Astrocyte (in vitro differentiated cells and primary cell): ENCODE measurements around the gene IL12RB1. TPM values are rescaled to one million over a fixed set of nuclear protein-coding genes. Genes with fewer than 3 reads are reported as not detected.

Experiments
- DNase-seq: peaks from one replicate; pipeline ENCODE4 v3.0.0-alpha.2; 2010; ENCODE audit warnings: low read depth
- FAIRE-seq: peaks from 2 replicates; lab custom pipeline; 2011; peaks lifted over from hg19 to GRCh38; lab: Jason Lieb, UNC
- H2AFZ ChIP-seq: 2 replicates; pipeline ENCODE4 v1.6.0; 2012; ENCODE audit warnings: low read depth, low read length, inconsistent platforms
- H3K27ac ChIP-seq: 2 replicates; pipeline ENCODE4 v1.5.1; 2011; ENCODE audit warnings: low read depth, low read length, inconsistent platforms
- H3K27me3 ChIP-seq: 2 replicates; pipeline ENCODE4 v1.6.0; 2011; ENCODE audit warnings: low read length, inconsistent platforms; ENCODE audit not compliant: insufficient read depth
- H3K36me3 ChIP-seq: 2 replicates; pipeline ENCODE4 v1.5.1; 2011; ENCODE audit warnings: low read length, inconsistent platforms; ENCODE audit not compliant: insufficient read depth
- H3K4me1 ChIP-seq: 2 replicates; pipeline ENCODE4 v1.5.1; 2011; ENCODE audit warnings: low read length, inconsistent platforms; ENCODE audit not compliant: insufficient read depth
- H3K4me2 ChIP-seq: 2 replicates; pipeline ENCODE4 v1.6.0; 2012; ENCODE audit warnings: low read length, inconsistent platforms
- H3K4me3 ChIP-seq: 2 replicates; pipeline ENCODE4 v1.5.1; 2011; ENCODE audit warnings: low read depth, mild to moderate bottlenecking, low read length, inconsistent platforms; ENCODE audit not compliant: insufficient read depth
- H3K79me2 ChIP-seq: 2 replicates; pipeline ENCODE4 v1.6.0; 2012; ENCODE audit warnings: mild to moderate bottlenecking, low read length, inconsistent platforms; ENCODE audit not compliant: insufficient read depth
- H3K9ac ChIP-seq: 2 replicates; pipeline ENCODE4 v1.6.0; 2012; ENCODE audit warnings: mild to moderate bottlenecking, low read length, inconsistent platforms
- H3K9me3 ChIP-seq: 2 replicates; pipeline ENCODE4 v1.5.1; 2012; ENCODE audit warnings: low read depth, mild to moderate bottlenecking, low read length, inconsistent platforms; ENCODE audit not compliant: insufficient read depth
- H4K20me1 ChIP-seq: 2 replicates; pipeline ENCODE4 v1.6.0; 2012; ENCODE audit warnings: low read length, inconsistent platforms; ENCODE audit not compliant: insufficient read depth
- H3K27ac Mint-ChIP-seq: one replicate; pipeline ENCODE4 v1.8.0; 2021; ENCODE audit warnings: mild to moderate bottlenecking, mixed read lengths; ENCODE audit not compliant: unreplicated experiment
- H3K27me3 Mint-ChIP-seq: one replicate; pipeline ENCODE4 v1.8.0; 2021; ENCODE audit warnings: low read depth, mixed read lengths; ENCODE audit not compliant: unreplicated experiment
- H3K36me3 Mint-ChIP-seq: one replicate; pipeline ENCODE4 v1.8.0; 2021; ENCODE audit warnings: low read depth, mixed read lengths; ENCODE audit not compliant: unreplicated experiment
- H3K4me1 Mint-ChIP-seq: one replicate; pipeline ENCODE4 v1.8.0; 2021; ENCODE audit warnings: low read depth, mixed read lengths; ENCODE audit not compliant: unreplicated experiment
- H3K4me3 Mint-ChIP-seq: one replicate; pipeline ENCODE4 v1.8.0; 2021; ENCODE audit warnings: mild to moderate bottlenecking, moderate library complexity, mixed read lengths; ENCODE audit not compliant: unreplicated experiment
- H3K9me3 Mint-ChIP-seq: one replicate; pipeline ENCODE4 v1.8.0; 2021; ENCODE audit warnings: mild to moderate bottlenecking, mixed read lengths; ENCODE audit not compliant: unreplicated experiment
- EZH2 ChIP-seq: IDR thresholded peaks from 2 replicates; pipeline ENCODE4 v1.6.1; 2012; ENCODE audit warnings: mild to moderate bottlenecking, low read length, inconsistent platforms; ENCODE audit not compliant: insufficient read depth
- total RNA-seq: library from RNA; stranded (reverse); gene quantifications from 2 replicates; pipeline ENCODE4 v1.2.1, GENCODE V29; 2021
- TF ChIP-seq, protein P1 (sequence below): IDR thresholded peaks from 2 replicates; pipeline ENCODE4 v1.5.1; 2011; ENCODE audit warnings: low read depth, mild to moderate bottlenecking, inconsistent platforms, low read length, moderate library complexity; ENCODE audit not compliant: insufficient read depth

Gene IL12RB1
- total RNA-seq, 1 donor from 2014 or later: 0.07 TPM

DNA sequence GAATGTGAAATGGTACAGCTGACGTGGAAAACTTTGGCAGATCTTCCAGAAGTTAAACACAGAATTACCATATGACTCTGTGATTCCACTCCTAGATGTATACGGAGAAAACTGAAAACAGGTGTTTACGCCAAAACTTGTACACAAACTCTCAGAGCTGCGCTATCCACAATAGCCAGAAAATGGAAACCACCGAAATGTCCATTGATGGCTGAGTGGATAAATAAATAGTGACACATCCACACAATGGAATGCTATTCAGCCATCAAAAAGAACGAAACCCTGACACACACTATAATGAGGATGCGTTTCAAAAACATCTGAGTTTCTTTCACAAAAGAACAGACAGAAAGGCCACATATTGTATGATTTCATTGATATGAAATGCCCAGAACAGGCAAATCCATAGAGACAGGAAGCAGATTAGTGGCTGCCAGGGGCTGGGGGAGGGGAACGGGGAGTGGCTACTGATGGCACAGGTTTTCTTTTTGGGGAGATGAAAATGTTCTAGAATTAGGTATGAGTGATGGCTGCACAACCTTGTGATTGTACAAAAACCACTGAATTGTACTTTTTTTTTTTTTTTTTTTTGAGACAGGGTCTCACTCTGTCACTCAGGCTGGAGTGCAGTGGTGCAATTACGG lies 33.0 kb downstream of the IL12RB1 start:
- no peak for FAIRE-seq
- Histone ChIP-seq H3K27ac (no peak overlapping the region), H3K27me3 (peaks cover 2% of the 10 kb centered on the region), H3K4me2 (peak overlapping the region; percentile 9), H3K9ac (no peak overlapping the region), H3K9me3 (no peaks in the 10 kb centered on the region), H2AFZ (no peak overlapping the region), H3K36me3 (no peaks in the 10 kb centered on the region), H4K20me1 (no peaks in the 10 kb centered on the region), H3K4me3 (no peak overlapping the region), H3K4me1 (no peaks in the 10 kb centered on the region), H3K79me2 (no peaks in the 10 kb centered on the region)
- peak; percentile 41 for DNase-seq
- H3K27ac Mint-ChIP-seq: no peak overlapping the region
- no peak overlapping the region for H3K4me3 Mint-ChIP-seq
- TF ChIP-seq, protein P1, sequence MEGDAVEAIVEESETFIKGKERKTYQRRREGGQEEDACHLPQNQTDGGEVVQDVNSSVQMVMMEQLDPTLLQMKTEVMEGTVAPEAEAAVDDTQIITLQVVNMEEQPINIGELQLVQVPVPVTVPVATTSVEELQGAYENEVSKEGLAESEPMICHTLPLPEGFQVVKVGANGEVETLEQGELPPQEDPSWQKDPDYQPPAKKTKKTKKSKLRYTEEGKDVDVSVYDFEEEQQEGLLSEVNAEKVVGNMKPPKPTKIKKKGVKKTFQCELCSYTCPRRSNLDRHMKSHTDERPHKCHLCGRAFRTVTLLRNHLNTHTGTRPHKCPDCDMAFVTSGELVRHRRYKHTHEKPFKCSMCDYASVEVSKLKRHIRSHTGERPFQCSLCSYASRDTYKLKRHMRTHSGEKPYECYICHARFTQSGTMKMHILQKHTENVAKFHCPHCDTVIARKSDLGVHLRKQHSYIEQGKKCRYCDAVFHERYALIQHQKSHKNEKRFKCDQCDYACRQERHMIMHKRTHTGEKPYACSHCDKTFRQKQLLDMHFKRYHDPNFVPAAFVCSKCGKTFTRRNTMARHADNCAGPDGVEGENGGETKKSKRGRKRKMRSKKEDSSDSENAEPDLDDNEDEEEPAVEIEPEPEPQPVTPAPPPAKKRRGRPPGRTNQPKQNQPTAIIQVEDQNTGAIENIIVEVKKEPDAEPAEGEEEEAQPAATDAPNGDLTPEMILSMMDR: no peak
- no peak for TF ChIP-seq EZH2
- H3K36me3 Mint-ChIP-seq: no peaks in the 10 kb centered on the region
- H3K9me3 Mint-ChIP-seq: no peaks in the 10 kb centered on the region
- H3K27me3 Mint-ChIP-seq: peaks cover 26% of the 10 kb centered on the region
- H3K4me1 Mint-ChIP-seq: no peaks in the 10 kb centered on the region

DNA sequence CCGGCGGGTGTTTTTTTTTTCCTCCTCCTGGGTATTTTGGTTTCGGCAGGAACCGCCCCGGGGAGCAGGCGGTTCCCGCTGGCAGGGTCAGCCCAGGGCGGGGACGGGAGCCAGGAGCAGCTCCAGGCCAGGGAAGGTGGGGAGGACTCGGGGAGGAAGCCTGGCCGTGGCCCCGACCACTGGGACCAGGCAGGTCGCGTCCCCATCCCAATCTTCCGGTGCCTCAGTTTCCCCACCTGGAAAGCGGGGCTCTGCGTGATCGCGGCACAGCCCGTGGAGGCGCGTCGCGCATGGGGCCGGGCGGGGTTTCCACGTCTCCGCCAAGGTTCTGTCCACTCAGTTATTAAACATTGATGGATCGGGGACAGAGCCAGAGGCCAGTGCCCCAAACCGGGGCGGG lies 34.8 kb downstream of the IL12RB1 start:
- FAIRE-seq (no peak), DNase-seq (no peak)
- Histone ChIP-seq H3K4me1 (no peaks in the 10 kb centered on the region), H2AFZ (no peak overlapping the region), H4K20me1 (no peaks in the 10 kb centered on the region), H3K9ac (no peak overlapping the region), H3K79me2 (no peaks in the 10 kb centered on the region), H3K27me3 (peaks cover 2% of the 10 kb centered on the region), H3K36me3 (no peaks in the 10 kb centered on the region), H3K4me2 (no peak overlapping the region), H3K4me3 (no peak overlapping the region), H3K9me3 (no peaks in the 10 kb centered on the region), H3K27ac (no peak overlapping the region)
- Mint-ChIP-seq H3K27ac (no peak overlapping the region), H3K4me1 (no peaks in the 10 kb centered on the region), H3K36me3 (no peaks in the 10 kb centered on the region), H3K4me3 (no peak overlapping the region), H3K9me3 (no peaks in the 10 kb centered on the region), H3K27me3 (peaks cover 27% of the 10 kb centered on the region)
- no peak for TF ChIP-seq EZH2
- TF ChIP-seq, protein P1: no peak

DNA sequence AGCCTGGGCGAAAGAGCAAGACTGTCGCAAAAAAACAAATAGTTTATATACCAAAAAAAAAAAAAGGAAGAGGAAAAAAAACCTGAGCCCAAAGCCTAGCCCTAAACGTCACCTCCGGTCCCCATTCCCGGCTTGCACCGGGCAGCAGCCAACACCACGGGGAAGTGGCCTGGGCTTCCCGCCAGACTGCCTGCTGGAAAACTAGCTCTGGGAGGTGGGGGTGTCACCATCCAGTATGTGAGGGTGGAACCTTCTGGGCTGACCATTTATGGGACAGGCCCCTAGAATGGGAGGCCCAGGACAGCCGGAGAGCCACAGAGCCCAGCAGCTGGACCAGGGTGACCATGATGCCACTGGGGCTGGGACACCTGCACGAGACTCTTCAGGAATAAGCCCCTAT lies 37.3 kb downstream of the IL12RB1 start:
- Mint-ChIP-seq H3K36me3 (no peaks in the 10 kb centered on the region), H3K27me3 (peaks cover 32% of the 10 kb centered on the region), H3K27ac (no peak overlapping the region), H3K4me1 (peaks cover 5% of the 10 kb centered on the region), H3K9me3 (no peaks in the 10 kb centered on the region), H3K4me3 (no peak overlapping the region)
- H3K9ac ChIP-seq: no peak overlapping the region
- H4K20me1 ChIP-seq: no peaks in the 10 kb centered on the region
- peaks cover 2% of the 10 kb centered on the region for H3K27me3 ChIP-seq
- H3K36me3 ChIP-seq: no peaks in the 10 kb centered on the region
- DNase-seq (peak; percentile 22), FAIRE-seq (no peak)
- no peak overlapping the region for H3K4me2 ChIP-seq
- H3K4me1 ChIP-seq: peaks cover 6% of the 10 kb centered on the region
- H3K79me2 ChIP-seq: no peaks in the 10 kb centered on the region
- TF ChIP-seq, protein P1: no peak
- no peak for TF ChIP-seq EZH2
- no peaks in the 10 kb centered on the region for H3K9me3 ChIP-seq
- H2AFZ ChIP-seq: no peak overlapping the region
- no peak overlapping the region for H3K27ac ChIP-seq
- H3K4me3 ChIP-seq: no peak overlapping the region
